Measurements from ENCODE around the gene GLI1. TPM values are rescaled to one million over a fixed set of nuclear protein-coding genes. Genes with fewer than 3 reads are reported as not detected.
A peak's percentile ranks its signal among the peaks of the same experiment; 100 is the strongest.

Gene GLI1
- total RNA-seq, 2 experiments from 2014 or later = 4.6 to 6.5 TPM

DNA sequence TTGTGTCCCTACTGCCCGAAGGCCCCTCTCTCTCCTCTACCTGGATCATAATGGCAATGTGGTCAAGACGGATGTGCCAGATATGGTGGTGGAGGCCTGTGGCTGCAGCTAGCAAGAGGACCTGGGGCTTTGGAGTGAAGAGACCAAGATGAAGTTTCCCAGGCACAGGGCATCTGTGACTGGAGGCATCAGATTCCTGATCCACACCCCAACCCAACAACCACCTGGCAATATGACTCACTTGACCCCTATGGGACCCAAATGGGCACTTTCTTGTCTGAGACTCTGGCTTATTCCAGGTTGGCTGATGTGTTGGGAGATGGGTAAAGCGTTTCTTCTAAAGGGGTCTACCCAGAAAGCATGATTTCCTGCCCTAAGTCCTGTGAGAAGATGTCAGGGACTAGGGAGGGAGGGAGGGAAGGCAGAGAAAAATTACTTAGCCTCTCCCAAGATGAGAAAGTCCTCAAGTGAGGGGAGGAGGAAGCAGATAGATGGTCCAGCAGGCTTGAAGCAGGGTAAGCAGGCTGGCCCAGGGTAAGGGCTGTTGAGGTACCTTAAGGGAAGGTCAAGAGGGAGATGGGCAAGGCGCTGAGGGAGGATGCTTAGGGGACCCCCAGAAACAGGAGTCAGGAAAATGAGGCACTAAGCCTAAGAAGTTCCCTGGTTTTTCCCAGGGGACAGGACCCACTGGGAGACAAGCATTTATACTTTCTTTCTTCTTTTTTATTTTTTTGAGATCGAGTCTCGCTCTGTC lies 2.7 kb upstream of the GLI1 start:
- no peaks in the 10 kb centered on the region for H3K9me3 ChIP-seq (ENCODE audit: low read length)
- no peak for DNase-seq (ENCODE audit: low spot score)
- TF ChIP-seq, protein P1, sequence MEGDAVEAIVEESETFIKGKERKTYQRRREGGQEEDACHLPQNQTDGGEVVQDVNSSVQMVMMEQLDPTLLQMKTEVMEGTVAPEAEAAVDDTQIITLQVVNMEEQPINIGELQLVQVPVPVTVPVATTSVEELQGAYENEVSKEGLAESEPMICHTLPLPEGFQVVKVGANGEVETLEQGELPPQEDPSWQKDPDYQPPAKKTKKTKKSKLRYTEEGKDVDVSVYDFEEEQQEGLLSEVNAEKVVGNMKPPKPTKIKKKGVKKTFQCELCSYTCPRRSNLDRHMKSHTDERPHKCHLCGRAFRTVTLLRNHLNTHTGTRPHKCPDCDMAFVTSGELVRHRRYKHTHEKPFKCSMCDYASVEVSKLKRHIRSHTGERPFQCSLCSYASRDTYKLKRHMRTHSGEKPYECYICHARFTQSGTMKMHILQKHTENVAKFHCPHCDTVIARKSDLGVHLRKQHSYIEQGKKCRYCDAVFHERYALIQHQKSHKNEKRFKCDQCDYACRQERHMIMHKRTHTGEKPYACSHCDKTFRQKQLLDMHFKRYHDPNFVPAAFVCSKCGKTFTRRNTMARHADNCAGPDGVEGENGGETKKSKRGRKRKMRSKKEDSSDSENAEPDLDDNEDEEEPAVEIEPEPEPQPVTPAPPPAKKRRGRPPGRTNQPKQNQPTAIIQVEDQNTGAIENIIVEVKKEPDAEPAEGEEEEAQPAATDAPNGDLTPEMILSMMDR (conservative IDR thresholded peaks at IDR 0.05; ENCODE audit: low read length) = no peak
- no peak for TF ChIP-seq EZH2phosphoT487 (IDR thresholded peaks at IDR 0.05; ENCODE audit: borderline replicate concordance, low read depth, low read length)
- BruUV-seq (replicated peaks) = no TSS peak
- no peaks in the 10 kb centered on the region for H3K79me2 ChIP-seq (ENCODE audit: insufficient read depth, low read depth, low read length)
- ChIA-PET POLR2A (interaction anchor here (1.1 to 1.3 kb wide), 2 partner anchors 29 to 157 kb away, joined by 3 read pairs; no protein-coding TSS in a partner anchor), CTCF (ENCODE audit: unreplicated experiment) (no interaction called here)
- H3K4me3 ChIP-seq (ENCODE audit: low read depth, low read length, poor library complexity, severe bottlenecking) = no peak overlapping the region
- no peak overlapping the region for H3K4me2 ChIP-seq (ENCODE audit: low read length)
- H4K20me1 ChIP-seq (ENCODE audit: insufficient read depth, low read length) = no peaks in the 10 kb centered on the region
- H3K4me1 ChIP-seq (ENCODE audit: insufficient read depth, low read length, poor library complexity, severe bottlenecking) = peaks cover 51% of the 10 kb centered on the region
- intact Hi-C loops (cut with micrococcal nuclease; ENCODE audit: unreplicated experiment) = loop anchor here (1.0 kb wide), 1 partner anchor 244 kb away; no protein-coding TSS in a partner anchor
- H3K9me2 ChIP-seq (ENCODE audit: insufficient read depth, low read length) = no peaks in the 10 kb centered on the region
- no peak overlapping the region for H2AFZ ChIP-seq (ENCODE audit: low read length)
- H3K27ac ChIP-seq (ENCODE audit: low read depth, low read length, poor library complexity, severe bottlenecking) = no peak overlapping the region
- H3K36me3 ChIP-seq (ENCODE audit: insufficient read depth, low read length) = no peaks in the 10 kb centered on the region

- BruUV-seq (replicated peaks) = TSS peak; percentile 88
- Histone ChIP-seq H4K20me1 (ENCODE audit: insufficient read depth, low read length) (no peaks in the 10 kb centered on the region), H3K79me2 (ENCODE audit: insufficient read depth, low read depth, low read length) (no peaks in the 10 kb centered on the region), H3K9me3 (ENCODE audit: low read length) (no peaks in the 10 kb centered on the region), H3K4me3 (ENCODE audit: low read depth, low read length, poor library complexity, severe bottlenecking) (peak overlapping the region; percentile 77), H2AFZ (ENCODE audit: low read length) (peak overlapping the region; percentile 81), H3K27ac (ENCODE audit: low read depth, low read length, poor library complexity, severe bottlenecking) (peak overlapping the region; percentile 71), H3K9me2 (ENCODE audit: insufficient read depth, low read length) (no peaks in the 10 kb centered on the region), H3K36me3 (ENCODE audit: insufficient read depth, low read length) (no peaks in the 10 kb centered on the region), H3K4me2 (ENCODE audit: low read length) (peak overlapping the region; percentile 90), H3K4me1 (ENCODE audit: insufficient read depth, low read length, poor library complexity, severe bottlenecking) (peaks cover 47% of the 10 kb centered on the region)
- CTCF ChIA-PET (ENCODE audit: unreplicated experiment) = interaction anchor here (0.6 to 1.6 kb wide), 12 partner anchors 8 to 772 kb away, joined by 3 to 6 read pairs (median 3); partner anchors contain the start of genes ARHGAP9 and B4GALNT1
- intact Hi-C loops (cut with micrococcal nuclease; ENCODE audit: unreplicated experiment) = loop anchor here (1.0 kb wide), 2 partner anchors 21 to 62 kb away; partner anchors contain the start of genes ARHGAP9 and DDIT3
- no peak for TF ChIP-seq EZH2phosphoT487 (IDR thresholded peaks at IDR 0.05; ENCODE audit: borderline replicate concordance, low read depth, low read length)
- TF ChIP-seq, protein P1 (conservative IDR thresholded peaks at IDR 0.05; ENCODE audit: low read length) = no peak
- DNase-seq (ENCODE audit: low spot score) = no peak
- POLR2A ChIA-PET = interaction anchor here (0.6 to 2.0 kb wide), 9 partner anchors 18 to 221 kb away, joined by 3 to 10 read pairs (median 4); partner anchors contain the start of genes ARHGAP9 and DCTN2
These were observed 925 bp upstream of the GLI1 start for GRCh38 chr12:57458665-57459054.
